Choroid plexus epithelial cell (primary cell): ENCODE measurements around the gene ARHGEF39.

Source experiments
- DNase-seq: peaks from one replicate; pipeline ENCODE4 v3.0.0-alpha.2; 2010; ENCODE audit warnings: low read depth
- H3K4me3 ChIP-seq: 2 replicates; pipeline ENCODE4 v1.5.1; 2011; ENCODE audit warnings: low read depth, mild to moderate bottlenecking, control low read depth, low read length, moderate library complexity
- TF ChIP-seq, protein P1 (sequence below): conservative IDR thresholded peaks from 2 replicates; pipeline ENCODE4 v1.5.1; 2011; ENCODE audit warnings: low read depth, mild to moderate bottlenecking, control low read depth, inconsistent platforms, low read length, moderate library complexity

ARHGEF39 gene

DNA sequence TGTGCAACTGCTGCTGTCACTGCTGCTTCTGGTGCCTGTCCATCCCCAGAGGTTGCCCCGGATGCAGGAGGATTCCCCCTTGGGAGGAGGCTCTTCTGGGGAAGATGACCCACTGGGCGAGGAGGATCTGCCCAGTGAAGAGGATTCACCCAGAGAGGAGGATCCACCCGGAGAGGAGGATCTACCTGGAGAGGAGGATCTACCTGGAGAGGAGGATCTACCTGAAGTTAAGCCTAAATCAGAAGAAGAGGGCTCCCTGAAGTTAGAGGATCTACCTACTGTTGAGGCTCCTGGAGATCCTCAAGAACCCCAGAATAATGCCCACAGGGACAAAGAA lies 9.0 kb upstream of the ARHGEF39 start:
- TF ChIP-seq, protein P1, sequence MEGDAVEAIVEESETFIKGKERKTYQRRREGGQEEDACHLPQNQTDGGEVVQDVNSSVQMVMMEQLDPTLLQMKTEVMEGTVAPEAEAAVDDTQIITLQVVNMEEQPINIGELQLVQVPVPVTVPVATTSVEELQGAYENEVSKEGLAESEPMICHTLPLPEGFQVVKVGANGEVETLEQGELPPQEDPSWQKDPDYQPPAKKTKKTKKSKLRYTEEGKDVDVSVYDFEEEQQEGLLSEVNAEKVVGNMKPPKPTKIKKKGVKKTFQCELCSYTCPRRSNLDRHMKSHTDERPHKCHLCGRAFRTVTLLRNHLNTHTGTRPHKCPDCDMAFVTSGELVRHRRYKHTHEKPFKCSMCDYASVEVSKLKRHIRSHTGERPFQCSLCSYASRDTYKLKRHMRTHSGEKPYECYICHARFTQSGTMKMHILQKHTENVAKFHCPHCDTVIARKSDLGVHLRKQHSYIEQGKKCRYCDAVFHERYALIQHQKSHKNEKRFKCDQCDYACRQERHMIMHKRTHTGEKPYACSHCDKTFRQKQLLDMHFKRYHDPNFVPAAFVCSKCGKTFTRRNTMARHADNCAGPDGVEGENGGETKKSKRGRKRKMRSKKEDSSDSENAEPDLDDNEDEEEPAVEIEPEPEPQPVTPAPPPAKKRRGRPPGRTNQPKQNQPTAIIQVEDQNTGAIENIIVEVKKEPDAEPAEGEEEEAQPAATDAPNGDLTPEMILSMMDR: no peak
- DNase-seq: no peak
- no peak overlapping the region for H3K4me3 ChIP-seq

DNA sequence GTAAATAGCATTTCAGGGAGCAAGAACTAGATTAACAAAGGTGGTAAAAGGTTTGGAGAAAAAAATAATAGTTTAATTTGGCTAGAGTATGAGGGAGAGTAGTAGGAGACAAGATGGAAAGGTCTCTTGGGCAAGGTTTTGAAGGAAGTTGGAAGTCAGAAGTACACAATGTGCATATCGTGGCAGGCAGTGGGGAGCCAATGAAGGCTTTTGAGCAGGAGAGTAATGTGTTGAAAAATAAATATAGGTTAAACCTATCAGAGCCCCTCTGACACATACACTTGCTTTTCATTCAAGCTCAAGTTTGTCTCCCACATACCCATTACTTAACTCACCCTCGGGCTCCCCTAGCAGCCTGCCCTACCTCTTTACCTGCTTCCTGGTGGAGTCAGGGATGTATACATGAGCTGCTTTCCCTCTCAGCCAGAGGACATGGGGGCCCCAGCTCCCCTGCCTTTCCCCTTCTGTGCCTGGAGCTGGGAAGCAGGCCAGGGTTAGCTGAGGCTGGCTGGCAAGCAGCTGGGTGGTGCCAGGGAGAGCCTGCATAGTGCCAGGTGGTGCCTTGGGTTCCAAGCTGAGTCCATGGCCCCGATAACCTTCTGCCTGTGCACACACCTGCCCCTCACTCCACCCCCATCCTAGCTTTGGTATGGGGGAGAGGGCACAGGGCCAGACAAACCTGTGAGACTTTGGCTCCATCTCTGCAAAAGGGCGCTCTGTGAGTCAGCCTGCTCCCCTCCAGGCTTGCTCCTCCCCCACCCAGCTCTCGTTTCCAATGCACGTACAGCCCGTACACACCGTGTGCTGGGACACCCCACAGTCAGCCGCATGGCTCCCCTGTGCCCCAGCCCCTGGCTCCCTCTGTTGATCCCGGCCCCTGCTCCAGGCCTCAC lies 8.4 kb upstream of the ARHGEF39 start, which contains the start of gene CA9:
Gene CA9, plus strand, starts transcription at position 797 of the 893 bp plus-strand sequence. Its CDS starts 32 bp downstream, at position 829.
- TF ChIP-seq, protein P1: no peak
- no peak within 1 kb of the TSS for H3K4me3 ChIP-seq
- DNase-seq: no peak

DNA sequence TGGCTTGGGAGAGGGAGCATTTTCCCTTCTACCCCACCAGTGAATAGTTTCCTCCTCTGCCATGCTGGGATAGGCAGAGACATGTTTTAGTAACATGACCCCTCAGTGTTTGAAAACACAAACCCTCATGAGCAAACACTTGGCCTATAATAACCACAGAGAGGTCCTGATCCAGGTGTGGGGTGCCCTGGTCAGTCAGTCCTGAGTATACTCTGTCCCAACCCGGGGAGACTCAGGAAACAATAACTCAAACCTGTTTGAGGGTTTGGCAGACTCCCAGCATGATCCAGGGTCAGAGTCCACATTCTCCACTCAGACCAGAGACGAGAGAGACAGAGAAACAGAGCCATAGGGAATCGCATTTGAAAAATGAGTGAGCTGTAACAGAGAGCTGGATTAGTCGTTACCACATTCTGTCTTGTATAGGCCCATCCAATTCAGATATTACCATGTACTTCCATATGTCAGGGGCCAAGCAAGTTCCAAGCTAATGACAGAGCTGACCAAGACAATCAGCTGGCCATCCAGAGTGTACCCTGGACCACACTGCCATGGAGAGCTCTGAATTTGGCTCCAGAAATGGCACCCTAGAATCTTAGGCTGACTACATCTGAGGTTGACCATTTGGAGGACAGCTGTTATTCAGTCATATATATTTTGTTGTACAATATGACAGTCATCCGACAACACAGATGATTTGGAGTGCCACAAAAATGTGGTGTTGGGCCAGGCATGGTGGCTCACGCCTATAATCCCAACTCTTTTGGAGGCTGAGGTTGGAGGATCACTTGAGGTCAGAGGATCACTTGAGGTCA lies 4.5 kb upstream of the ARHGEF39 start:
- TF ChIP-seq, protein P1: no peak
- peak; percentile 83 for DNase-seq
- no peak overlapping the region for H3K4me3 ChIP-seq

DNA sequence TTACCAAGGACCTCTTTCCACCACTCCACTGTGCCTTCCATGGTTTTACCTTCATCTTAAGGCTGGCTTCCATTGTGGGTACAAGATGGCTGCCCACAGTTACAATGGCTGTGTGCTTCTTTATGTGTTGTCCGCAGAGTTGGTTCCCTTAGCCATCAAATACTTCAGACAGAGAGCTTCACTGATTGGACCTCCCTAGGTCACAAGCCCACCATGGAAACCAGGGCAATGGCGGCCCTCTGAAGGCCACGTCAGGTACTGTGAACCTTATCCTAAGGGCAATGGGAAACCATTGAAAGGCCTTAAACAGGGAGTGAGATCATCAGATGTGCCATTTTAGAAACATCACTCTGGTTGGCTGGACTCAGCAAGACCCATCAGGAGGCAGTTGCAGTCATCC lies 2.9 kb upstream of the ARHGEF39 start:
- TF ChIP-seq, protein P1: no peak
- H3K4me3 ChIP-seq: no peak overlapping the region
- no peak for DNase-seq

DNA sequence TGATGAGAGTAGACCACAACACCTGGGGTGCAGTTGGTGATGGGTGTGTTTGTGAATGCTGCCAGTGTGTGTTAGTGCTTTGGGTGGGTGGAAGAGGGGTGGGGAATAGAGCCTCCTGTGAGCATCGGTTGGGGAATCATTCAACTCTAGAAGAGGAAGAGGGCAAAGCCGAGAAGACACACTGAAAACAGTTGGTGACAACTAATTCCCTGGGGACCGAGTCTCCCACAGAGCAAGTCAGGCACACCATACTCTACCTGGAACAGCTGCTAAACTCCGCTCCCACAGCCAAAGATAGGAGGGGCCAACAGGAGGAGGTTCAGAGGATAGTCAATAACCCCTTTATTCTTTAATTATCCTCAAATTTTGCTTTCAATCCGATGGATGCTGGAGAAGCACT lies 1.6 kb upstream of the ARHGEF39 start:
- TF ChIP-seq, protein P1: no peak

DNA sequence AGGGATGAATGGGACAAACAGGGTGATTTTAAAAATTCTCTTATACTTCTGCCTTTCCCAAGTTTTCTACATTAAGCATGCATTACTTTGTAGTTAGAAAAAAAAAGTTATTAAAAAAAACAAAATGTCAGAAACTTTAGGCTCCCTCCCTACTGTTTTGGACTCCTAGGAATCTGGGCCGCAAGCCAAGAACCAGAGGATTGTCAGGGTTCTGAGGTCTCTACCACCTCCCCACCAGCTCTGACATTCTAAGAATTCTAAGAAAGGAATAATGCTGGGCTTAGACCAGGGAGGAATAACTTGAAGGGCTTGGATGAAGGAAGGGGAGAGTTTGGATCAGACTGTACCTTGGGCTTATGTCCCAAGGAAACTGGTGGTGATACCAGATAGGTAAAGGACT lies 1.1 kb upstream of the ARHGEF39 start:
- TF ChIP-seq, protein P1: no peak
- no peak overlapping the region for H3K4me3 ChIP-seq
- peak; percentile 82 for DNase-seq

More for the DNA sequence above, 1.6 kb upstream of the ARHGEF39 start:
- H3K4me3 ChIP-seq: no peak overlapping the region
- DNase-seq: no peak

DNA sequence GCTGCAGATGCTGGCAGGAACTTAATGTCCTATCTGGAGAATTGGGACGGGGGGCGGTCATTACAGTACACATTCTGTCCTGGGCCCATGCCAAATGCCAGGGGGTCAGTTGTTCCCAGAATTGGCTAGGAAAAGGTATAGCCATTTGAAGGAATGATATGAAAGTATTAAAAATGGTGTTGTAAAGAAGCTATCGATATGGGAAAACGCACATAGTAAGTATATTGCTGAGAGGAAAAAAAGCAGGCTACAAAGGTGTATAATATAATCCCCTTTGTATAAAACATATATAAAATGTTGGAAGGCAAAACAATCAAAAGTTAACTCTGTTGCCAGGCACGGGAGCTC lies 450 bp upstream of the ARHGEF39 start:
- TF ChIP-seq, protein P1: no peak
- peak overlapping the region; percentile 64 for H3K4me3 ChIP-seq
- DNase-seq: no peak
